GM12892 (cell line): Measurements from ENCODE around the gene ZDHHC14.
"Not testable (repeated sequence)": the region's sequence is repeated elsewhere in the genome, so short reads cannot be mapped to it uniquely, and the experiment has no call there.

Experiments used
- DNase-seq: peaks from one replicate; pipeline ENCODE4 v3.0.0; 2011; ENCODE audit not compliant: insufficient read length
- FAIRE-seq: peaks from 2 replicates; lab custom pipeline; 2011; peaks lifted over from hg19 to GRCh38; lab: Jason Lieb, UNC
- POLR2A ChIP-seq: IDR thresholded peaks from 2 replicates; pipeline ENCODE4 v1.6.1; 2011; ENCODE audit warnings: low read depth, low read length, control low read depth
- POLR2AphosphoS5 ChIP-seq: IDR thresholded peaks from 2 replicates; pipeline ENCODE4 v1.6.1; 2011; ENCODE audit warnings: low read depth, low read length, control low read depth
- TAF1 ChIP-seq: IDR thresholded peaks from 2 replicates; pipeline ENCODE4 v1.6.1; 2011; ENCODE audit warnings: low read depth, mild to moderate bottlenecking, control low read depth, low read length, borderline replicate concordance

ZDHHC14 gene

DNA sequence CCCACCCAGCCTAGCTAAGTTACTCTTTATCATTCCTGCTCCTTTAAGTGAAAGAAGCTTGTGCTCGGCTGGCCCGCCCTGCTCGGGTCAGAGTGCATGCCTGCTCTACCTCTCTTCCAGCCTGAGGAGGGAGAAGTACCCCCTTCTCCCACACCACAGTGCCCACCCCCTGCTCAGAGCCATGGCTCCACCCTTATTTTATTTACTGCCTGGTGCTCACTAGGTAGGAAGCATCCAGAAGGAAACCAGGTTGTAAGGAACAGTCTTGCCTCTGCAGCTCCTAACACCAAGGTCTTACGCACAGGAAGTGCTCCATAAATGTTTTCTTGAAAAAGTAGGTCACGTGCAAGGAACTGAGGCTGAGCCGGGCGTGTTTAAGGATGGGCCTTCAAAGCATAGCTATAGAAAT is 336.4 kb downstream of the ZDHHC14 start:
- FAIRE-seq (no peak), DNase-seq (no peak)
- TF ChIP-seq POLR2A (no peak), POLR2AphosphoS5 (no peak), TAF1 (no peak)

- DNase-seq (no peak), FAIRE-seq (no peak)
These were observed 337.7 kb downstream of the ZDHHC14 start for GRCh38 chr6:157718503-157719187.

GRCh38 chr6:157720964-157721363 is 340.0 kb downstream of the ZDHHC14 start:
- not testable (repeated sequence) for DNase-seq, FAIRE-seq

More at GRCh38 chr6:157718503-157719187, 337.7 kb downstream of the ZDHHC14 start:
- TF ChIP-seq POLR2A = no peak
- no peak for TF ChIP-seq TAF1
- no peak for TF ChIP-seq POLR2AphosphoS5

DNA sequence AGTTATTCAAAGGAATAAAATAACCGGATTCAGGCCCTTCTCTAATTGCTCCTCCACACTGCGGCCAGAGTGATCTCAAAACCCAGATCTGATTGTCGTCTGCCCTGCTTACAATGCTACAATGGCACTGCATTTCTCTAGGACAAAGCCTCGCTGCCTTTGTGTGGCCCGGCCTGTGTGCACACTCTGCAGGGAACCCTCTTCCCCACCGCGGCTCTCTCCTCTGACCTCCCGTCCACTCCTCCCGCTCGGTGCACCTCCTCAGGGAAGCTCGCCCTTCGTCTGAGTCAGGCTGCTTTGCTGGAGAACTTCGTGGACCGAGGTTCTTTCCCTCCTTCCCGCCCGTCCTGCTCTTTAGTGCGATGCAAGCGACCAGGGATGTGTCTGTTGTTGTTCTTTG is 340.4 kb downstream of the ZDHHC14 start:
- DNase-seq = no peak
- TF ChIP-seq TAF1 (no peak), POLR2A (no peak), POLR2AphosphoS5 (no peak)
- no peak for FAIRE-seq

DNA sequence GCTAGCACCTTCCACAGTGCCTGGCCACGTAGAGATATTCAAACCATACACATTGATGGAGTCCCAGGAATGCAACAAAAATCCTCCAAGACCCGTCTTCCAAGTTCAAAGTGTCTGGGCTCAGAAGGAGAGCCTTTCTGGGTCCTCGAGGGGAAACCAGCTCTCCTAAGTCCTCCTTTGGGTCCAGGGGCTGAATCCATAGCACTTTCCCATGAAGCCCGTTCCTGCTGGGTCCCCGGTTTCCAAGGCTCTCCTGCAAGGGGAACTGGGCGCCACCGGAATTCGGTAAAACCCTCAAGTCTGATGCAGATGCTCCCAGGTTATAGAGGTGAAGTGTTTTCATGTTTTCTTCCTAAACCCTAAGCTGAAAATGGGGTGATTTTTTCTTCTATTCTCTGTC is 340.8 kb downstream of the ZDHHC14 start:
- TF ChIP-seq TAF1 (no peak), POLR2AphosphoS5 (no peak), POLR2A (no peak)
- no peak for FAIRE-seq
- DNase-seq = no peak

- FAIRE-seq (no peak), DNase-seq (no peak)
- TF ChIP-seq POLR2A = no peak
These were observed 342.4 kb downstream of the ZDHHC14 start for GRCh38 chr6:157723376-157723775.

- TF ChIP-seq TAF1 = no peak
- TF ChIP-seq POLR2A = no peak
- no peak for TF ChIP-seq POLR2AphosphoS5
- DNase-seq (no peak), FAIRE-seq (no peak)
These were observed 343.3 kb downstream of the ZDHHC14 start for GRCh38 chr6:157724138-157724820.

DNA sequence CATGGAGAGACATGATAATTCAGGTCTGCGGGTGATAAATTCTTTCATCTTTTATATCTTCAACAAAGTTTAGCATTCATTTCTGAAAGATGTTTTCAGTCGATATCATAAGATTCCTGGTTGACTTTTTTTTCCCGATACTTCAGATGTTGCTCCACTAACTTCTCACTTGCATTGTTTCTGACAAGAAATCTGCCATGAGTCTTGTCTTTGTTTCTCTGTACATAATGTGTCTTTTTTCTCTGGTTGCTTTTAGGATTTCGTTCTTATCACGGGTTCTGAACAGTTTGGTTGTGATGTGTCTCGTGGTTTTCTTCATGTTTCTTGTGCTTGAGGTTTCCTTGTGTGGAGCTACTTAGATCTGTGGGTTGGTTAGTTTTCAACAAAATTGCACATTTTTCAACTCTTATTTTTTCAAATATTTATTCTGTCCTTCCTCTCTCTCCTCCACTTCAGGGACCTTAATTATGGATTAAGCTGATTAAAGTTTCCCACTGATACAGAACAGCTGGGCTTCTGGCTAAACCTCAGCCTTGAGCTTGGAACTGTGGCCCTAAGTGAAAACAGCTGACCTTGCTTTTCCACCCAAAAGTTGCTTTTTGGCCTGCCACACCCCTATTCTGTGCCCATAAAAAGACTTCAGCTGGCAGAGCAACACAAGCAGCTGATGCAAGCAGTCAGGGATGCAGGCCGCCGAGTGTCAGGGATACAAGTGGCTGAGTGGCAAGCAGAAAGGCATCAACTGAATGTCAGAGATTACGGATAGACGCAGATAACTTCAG is 344.2 kb downstream of the ZDHHC14 start:
- DNase-seq (no peak), FAIRE-seq (no peak)
- no peak for TF ChIP-seq POLR2A
- no peak for TF ChIP-seq TAF1
- no peak for TF ChIP-seq POLR2AphosphoS5

DNA sequence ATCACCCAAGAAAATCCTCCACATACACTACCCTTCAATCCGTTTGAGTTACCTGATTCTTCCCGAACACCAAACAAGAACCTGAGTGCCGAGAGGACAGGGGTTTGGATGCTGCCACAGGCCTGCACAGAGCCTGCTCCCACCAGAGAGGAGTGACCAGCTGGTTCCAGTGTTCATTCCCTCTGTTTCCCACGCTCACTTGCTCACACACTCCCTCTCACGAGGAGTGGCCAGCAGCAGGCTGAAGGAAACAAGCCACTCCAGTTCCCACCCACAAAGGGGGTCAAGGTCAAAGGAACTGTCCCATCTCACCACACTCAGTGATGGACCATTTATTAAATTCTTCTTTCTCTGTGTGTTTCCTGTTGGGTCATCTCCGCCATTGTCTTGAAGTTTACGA is 344.8 kb downstream of the ZDHHC14 start:
- no peak for FAIRE-seq
- DNase-seq = no peak
- no peak for TF ChIP-seq TAF1
- no peak for TF ChIP-seq POLR2AphosphoS5
- no peak for TF ChIP-seq POLR2A

DNA sequence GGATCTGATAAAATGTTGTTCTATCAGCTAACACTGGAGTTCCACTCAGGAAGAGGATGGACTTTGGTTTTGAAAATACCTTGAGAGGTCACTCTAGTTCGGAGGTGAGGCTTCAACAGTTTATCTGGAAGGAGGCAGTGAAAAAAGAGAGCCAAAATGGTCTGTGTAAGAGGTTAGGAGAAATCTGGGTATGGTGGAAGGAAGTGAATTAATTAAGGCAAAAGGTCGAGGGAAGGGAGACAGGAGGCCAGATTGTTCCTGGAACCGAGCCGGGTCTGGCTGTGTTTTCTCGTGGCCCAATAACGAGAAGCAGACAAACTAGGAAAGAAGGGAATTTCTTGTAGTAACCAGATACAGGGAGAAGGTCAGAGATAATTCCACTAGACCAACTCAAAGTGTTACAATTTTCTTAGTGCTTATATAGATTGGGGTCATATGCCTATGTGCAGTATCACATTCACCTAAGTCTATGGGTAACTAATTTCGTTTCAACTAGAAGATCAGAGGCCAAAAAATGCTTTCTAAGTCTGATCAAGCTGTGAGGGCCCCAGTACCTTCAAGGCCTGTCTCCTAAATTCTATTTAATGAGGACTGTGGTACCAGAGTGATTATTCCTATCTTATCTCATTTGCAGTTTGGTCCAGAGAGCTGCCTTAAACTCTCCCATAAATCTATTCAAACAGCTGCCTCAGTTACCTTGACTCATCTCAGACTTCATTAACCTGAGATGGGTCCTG is 346.1 kb downstream of the ZDHHC14 start:
- TF ChIP-seq POLR2AphosphoS5 (no peak), TAF1 (no peak), POLR2A (no peak)
- DNase-seq = no peak
- no peak for FAIRE-seq
